Subcutaneous adipose tissue (tissue), 4 donors: Measurements from ENCODE around the gene DMTF1. TPM values are rescaled to one million over a fixed set of nuclear protein-coding genes. Genes with fewer than 3 reads are reported as not detected.

Experiments used
- total RNA-seq, 4 donors: library from RNA; depleted of rRNA; stranded (reverse); fragments of >200 nt; gene quantifications; one replicate each; pipeline ENCODE4 v1.1.0, GENCODE V29; 2016
- TF ChIP-seq, protein P1 (sequence below): fragments of 450-650 bp; IDR thresholded peaks from one replicate; pipeline ENCODE4 v1.5.1; 2016; ENCODE audit warnings: low read depth, mild to moderate bottlenecking, control low read depth, antibody characterized with exemption, moderate library complexity

Gene DMTF1
- total RNA-seq, 4 donors from 2014 or later = 85.3 to 119 (median 99.6) TPM

DNA sequence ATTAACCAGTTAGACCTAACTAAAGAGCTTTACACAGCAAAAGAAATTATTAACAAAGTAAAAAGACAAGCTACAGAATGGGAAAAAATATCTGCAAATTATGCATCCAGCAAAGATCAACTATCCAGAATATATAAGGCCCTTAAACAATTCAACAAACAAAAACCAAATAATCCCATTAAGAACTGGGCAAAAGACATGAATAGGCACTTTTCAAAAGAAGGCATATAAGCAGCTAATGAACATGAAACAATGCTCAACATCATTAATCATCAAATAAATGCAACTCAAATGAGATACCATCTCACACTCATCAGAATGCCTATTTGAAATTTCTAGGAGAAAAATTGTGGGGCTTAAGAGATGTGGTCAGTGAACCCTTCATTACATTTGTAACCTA lies 15.0 kb upstream of the DMTF1 start:
- TF ChIP-seq, protein P1, sequence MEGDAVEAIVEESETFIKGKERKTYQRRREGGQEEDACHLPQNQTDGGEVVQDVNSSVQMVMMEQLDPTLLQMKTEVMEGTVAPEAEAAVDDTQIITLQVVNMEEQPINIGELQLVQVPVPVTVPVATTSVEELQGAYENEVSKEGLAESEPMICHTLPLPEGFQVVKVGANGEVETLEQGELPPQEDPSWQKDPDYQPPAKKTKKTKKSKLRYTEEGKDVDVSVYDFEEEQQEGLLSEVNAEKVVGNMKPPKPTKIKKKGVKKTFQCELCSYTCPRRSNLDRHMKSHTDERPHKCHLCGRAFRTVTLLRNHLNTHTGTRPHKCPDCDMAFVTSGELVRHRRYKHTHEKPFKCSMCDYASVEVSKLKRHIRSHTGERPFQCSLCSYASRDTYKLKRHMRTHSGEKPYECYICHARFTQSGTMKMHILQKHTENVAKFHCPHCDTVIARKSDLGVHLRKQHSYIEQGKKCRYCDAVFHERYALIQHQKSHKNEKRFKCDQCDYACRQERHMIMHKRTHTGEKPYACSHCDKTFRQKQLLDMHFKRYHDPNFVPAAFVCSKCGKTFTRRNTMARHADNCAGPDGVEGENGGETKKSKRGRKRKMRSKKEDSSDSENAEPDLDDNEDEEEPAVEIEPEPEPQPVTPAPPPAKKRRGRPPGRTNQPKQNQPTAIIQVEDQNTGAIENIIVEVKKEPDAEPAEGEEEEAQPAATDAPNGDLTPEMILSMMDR = no peak

DNA sequence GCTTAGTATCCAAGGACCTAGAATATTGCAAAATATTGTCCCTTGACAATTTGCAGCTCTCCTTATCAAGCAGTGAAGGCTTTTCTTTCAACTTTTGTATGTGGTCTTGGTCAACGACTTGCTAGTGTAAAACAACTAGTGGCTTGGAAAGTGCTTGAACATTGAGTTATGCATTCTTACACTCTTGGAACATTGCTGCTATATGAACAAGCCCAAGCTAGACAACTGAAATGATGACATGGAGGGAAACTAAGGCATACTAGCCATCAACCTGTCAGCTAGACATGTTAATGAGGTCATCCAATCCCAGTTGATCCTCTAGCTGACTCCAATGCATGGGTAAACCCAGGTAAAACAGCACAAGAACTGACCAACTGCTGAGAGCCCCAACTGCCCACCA lies 12.7 kb upstream of the DMTF1 start:
- TF ChIP-seq, protein P1 = no peak

DNA sequence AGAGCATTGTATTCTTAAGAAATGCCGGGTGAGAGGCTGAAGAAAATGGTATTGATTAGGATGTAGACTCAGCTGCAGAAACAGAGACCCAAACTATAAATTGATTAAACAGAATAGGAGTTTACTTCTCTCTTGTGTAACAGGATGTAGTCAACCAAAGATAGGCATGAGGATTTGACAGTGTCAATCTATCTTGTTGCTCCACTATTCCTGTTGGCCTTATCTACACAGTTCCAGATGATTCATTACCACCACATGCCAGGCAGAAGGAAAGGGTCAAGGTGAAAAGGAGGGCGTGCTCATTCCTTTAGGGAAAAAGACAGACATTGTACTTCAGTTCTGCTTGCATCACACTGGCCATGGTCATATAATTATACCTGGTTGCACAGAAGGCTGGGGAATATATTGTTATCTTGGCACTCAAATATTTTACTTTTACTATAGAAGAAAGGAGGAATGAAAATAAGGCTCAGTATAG lies 11.9 kb upstream of the DMTF1 start:
- TF ChIP-seq, protein P1 = no peak

DNA sequence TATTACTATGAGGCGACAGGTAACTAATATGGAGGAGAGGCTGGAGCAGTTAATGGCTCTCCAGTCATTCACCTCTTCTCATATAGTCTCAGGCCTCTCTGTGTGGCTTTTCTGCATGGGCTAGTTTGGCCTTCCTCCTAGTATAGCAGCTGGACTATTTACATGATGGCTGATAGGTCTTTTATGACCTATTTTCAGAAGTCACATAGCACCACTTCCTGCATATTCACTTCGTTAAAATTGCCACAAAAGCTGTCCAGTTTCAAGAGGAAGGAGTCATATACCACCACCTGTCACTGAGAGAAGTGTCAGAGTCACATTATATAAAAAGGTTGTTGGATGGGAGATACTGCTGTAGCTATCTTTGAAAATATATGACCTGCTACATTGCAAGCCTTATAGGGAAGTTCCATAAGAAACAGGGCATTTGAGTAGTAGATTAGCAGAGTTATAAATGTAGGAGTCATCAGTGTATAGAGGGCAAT lies 8.0 kb upstream of the DMTF1 start:
- TF ChIP-seq, protein P1 = no peak

DNA sequence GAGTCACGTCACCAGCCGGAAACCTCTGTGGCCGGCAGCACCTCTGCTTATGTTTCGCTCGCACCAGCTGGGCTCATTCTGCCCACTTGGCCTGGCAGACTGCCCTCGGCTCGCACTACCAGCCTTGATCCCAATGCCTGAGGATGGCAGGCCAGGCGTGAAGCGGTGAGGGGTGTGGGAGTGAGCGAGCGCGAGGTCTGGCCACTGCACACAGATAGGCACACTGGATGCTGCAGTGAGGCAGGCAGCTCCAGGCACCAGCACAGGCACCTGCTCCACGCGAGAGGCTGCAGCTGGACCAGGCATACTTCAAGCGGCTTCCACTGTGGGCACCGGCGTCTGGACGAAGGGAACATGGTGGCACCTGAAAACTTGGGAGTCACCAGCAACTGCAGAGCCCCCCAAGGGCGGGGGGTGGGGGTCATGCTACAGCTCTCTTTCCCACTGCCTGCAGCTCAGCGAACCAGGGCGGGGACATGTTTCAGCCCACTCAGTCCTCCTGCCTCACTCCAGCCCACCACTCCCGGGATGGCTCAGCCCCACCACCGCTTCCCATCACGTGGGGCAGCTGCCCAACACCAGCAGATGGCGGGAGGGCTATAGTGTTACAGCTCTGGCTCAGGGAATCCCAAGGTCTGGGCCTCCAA lies 5.4 kb upstream of the DMTF1 start:
- TF ChIP-seq, protein P1 = no peak

DNA sequence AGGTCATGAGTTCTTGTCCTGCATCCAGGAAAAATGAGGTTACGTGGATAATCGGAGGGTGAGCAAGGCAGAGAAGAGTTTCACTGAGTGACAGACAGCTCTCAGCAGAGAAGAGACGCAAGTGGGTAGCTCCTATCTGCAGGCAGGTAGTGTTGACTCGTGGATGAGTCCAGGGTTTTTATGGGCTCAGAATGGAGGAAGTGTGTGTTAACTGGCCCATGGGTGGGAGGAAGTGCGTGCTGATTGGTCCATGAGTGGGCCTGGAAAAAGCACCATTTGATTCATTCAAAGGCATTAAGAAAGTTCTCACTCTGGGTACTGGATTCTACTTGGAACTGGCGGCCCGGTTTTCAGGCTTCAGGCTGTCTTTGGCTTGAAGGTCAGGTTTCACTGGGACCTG lies 4.8 kb upstream of the DMTF1 start:
- TF ChIP-seq, protein P1 = no peak

DNA sequence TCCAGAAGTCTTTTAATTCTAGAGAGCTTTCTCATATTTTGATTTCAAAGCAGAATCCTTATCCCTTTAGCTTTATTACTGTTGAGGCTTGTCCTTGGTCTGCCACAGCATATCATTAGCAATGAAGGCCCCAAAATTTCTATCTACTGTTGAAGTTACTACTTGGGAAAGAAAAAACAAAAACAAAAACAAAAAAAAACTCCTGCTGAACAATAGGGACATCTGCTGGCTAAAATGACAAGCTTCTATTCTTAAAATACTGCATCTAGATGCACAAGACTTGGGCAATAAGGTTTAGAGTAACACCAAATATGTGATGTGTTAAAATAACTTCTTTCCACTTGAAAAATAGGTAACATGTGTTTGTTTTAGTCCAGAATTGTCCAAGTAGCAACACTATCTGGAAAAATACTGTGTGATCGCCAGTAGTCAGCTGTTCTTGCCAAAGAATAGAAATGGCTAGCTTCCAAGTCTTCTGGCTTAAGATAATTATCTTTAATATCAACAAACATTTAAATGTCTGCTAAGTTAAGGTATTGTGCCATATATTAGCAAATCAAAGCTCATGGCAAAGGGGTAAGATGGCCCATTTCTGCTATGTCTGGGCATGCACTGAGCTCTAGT lies 3.8 kb upstream of the DMTF1 start:
- TF ChIP-seq, protein P1 = no peak
